K562 (cell line): ENCODE measurements around the gene ZNF804A. TPM values are rescaled to one million over a fixed set of nuclear protein-coding genes. Genes with fewer than 3 reads are reported as not detected.

ENCODE experiments used
- CCNT2 ChIP-seq: IDR thresholded peaks from 2 replicates; pipeline ENCODE4 v1.6.1; 2011; ENCODE audit warnings: borderline replicate concordance, low read depth, mild to moderate bottlenecking, moderate library complexity, mixed read lengths, low read length; ENCODE audit not compliant: insufficient read length; ENCODE audit errors: extremely low read depth
- E2F6 ChIP-seq, 2 experiments: IDR thresholded peaks; 2 replicates each; pipeline ENCODE4 v1.6.1; 2011; ENCODE audit warnings: borderline replicate concordance in 1 of 2, control low read depth in 1 of 2, low read depth in 1 of 2, low read length in 1 of 2, mild to moderate bottlenecking in 1 of 2, mixed read lengths in 1 of 2, moderate library complexity in 1 of 2; ENCODE audit not compliant: insufficient read depth in 1 of 2, insufficient read length in 1 of 2, poor library complexity in 1 of 2, severe bottlenecking in 1 of 2; ENCODE audit errors: extremely low read depth in 1 of 2
- HMGN3 ChIP-seq: IDR thresholded peaks from 2 replicates; pipeline ENCODE4 v1.6.1; 2011; ENCODE audit warnings: borderline replicate concordance, low read depth, mild to moderate bottlenecking, mixed read lengths, low read length; ENCODE audit not compliant: insufficient read length; ENCODE audit errors: extremely low read depth
- PATZ1 ChIP-seq: fragments of 250-450 bp; sonication (Bioruptor Pico); IDR thresholded peaks from 2 replicates; pipeline ENCODE4 v1.5.0; 2020; ENCODE audit warnings: mild to moderate bottlenecking, borderline replicate concordance
- ZKSCAN3 ChIP-seq: fragments of 250-450 bp; sonication (Bioruptor Pico); IDR thresholded peaks from 2 replicates; pipeline ENCODE4 v1.4.0; 2020
- polyA plus RNA-seq, 8 experiments: library from polyadenylated mRNA; depleted of rRNA in 4 of 8; stranded (reverse) in 5 of 8; unstranded in 3 of 8; fragments of >200 nt; fragmentation: Nextera tagmentation in 2 of 8; fragmentation: Illumina TruSeq in 1 of 8; extraction: Ambion mirVana in 2 of 8; extraction: Trizol in 1 of 8; gene quantifications; 2 replicates each; pipeline versions ENCODE4 v1.2.1 to v1.2.3, GENCODE V29; 2011 to 2014; ENCODE audit warnings: inconsistent platforms in 1 of 8, missing spikeins in 1 of 8
- total RNA-seq, 7 experiments: library from RNA; depleted of rRNA in 6 of 7; stranded (reverse); fragments of >200 nt in 6 of 7; fragmentation: Illumina TruSeq in 2 of 7; extraction: Trizol in 2 of 7; gene quantifications; 2 replicates each; pipeline versions ENCODE4 v1.2.1 to v1.2.3, GENCODE V29; 2011 to 2021; ENCODE audit warnings: low replicate concordance in 1 of 7
- TF ChIP-seq, protein P1 (sequence below): fragments of 250-450 bp; sonication (Bioruptor Pico); IDR thresholded peaks from 2 replicates; pipeline ENCODE4 v1.8.0; 2021; ENCODE audit warnings: moderate library complexity, mild to moderate bottlenecking, inconsistent platforms

Gene ZNF804A
- total and polyA plus RNA-seq, 9 of the 15 experiments (the other 6 are each of a cell fraction or from before 2014, with no cell fraction given), result 0.01 to 1.2 (median 0.73) TPM

DNA sequence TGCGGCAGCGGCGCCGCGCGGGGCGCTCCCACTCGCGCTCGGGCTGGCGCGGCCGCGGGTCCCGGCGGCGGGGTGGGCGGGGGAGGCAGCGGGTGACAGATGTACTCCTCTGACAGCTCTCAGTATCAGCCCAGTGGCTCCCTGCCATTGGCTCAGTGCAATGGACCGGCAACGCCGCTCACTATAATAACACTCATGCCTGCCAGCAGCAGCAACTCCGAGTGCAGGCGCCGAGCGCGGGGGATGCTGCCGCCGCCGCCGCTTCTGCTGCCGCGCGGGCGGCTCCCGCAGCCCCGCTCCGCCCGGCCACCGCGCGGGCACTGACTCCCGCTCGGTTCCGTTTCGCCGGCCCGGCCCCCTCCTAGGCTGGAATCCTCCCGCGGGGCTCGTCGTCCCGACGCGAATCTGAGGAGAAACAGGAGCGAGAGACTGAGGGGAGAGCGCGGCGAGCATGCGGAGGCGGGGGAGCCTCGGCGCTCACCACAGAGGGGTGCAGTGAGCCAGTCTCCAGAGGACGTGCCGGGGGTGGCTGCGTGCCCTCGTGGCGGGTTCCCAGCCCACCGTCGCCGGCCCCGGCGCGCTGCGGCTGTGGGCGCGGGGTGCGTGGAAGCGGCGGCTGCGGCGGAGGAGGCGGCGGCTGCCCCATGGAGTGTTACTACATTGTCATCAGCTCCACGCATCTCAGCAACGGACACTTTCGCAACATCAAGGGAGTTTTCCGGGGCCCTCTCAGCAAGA is at the start of gene ZNF804A (continued):
- TF ChIP-seq E2F6 (IDR thresholded peaks at IDR 0.05; ENCODE audit: borderline replicate concordance in 1 of 2, extremely low read depth in 1 of 2, insufficient read depth in 1 of 2, insufficient read length in 1 of 2, low read depth in 1 of 2, low read length in 1 of 2, poor library complexity in 1 of 2, severe bottlenecking in 1 of 2) (no peak), ZKSCAN3 (CRISPR knock-in tag) (no peak), HMGN3 (peak; percentile 11), PATZ1 (CRISPR knock-in tag) (no peak), CCNT2 (peak; percentile 22)
- TF ChIP-seq, protein P1, sequence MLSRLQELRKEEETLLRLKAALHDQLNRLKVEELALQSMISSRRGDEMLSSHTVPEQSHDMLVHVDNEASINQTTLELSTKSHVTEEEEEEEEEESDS (CRISPR knock-in tag), result no peak
